ENCODE measurements around the gene CLDN14. TPM values are rescaled to one million over a fixed set of nuclear protein-coding genes. Genes with fewer than 3 reads are reported as not detected.

Gene CLDN14
- 0.58 and 0.64 TPM in 2 replicates for total RNA-seq

DNA sequence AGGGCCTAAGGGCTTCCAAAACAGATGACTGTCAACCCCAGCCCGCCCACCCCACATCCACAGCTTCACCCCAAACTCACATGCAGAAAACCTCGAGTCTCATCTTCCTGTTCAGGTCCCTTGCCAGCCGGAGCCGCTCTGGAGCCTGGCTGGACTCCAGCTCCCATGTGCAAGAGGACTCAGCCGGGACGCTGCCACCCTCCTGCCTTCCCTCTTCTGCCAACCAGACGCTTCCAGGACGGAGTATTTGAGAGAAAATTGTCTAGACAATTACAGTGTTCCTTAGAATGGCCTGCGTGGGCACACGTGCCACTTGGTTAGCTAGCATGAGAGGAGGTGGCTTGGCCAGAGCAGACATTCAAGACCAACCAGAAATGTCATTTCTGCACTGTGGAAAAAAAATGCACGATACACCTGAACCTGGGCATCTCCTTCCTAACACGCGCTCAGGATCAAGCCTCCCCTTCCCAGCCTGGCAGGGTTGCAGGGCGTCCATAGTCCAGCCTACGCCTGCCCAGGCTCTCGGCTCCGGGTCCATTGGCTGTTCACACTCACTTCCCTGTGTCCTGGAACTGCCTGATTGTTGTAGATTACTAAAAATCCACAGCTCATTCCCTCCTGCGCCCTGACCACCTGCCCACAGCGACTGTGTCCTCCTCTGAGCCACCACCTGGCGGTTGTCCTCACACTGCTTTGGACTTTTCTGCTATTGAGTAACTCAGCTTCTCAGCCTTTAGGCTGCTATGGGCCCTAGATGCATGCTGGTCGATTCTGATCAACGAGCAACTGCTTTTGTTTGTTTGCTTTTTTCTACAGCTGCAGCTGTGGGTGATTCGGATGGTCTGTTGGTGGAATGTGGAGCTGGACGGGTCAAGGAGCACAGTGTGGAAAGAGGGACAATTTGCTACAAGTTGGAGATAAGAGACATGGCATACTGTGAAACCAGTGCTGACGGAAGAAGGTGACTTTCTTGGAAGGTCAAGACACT lies at the start of gene CLDN14:
Gene CLDN14 (minus strand): TSS at position 708 of the 988 bp plus-strand sequence. CDS start 18,427 bp downstream, outside the sequence.
- no peak within 1 kb of the TSS for H3K4me3 Mint-ChIP-seq
- intact Hi-C loops (cut with micrococcal nuclease) = no loop called here
- H3K4me1 Mint-ChIP-seq = no peaks in the 10 kb centered on the region
- no peak for DNase-seq
- H3K36me3 Mint-ChIP-seq (ENCODE audit: low read depth) = no peaks in the 10 kb centered on the region
- no peak within 1 kb of the TSS for H3K27ac Mint-ChIP-seq
- ATAC-seq (ENCODE audit: low read depth) = no peak
- no peaks in the 10 kb centered on the region for H3K9me3 Mint-ChIP-seq
- H3K27me3 Mint-ChIP-seq = no peaks in the 10 kb centered on the region
- ChIA-PET CTCF (no interaction called here), POLR2A (no interaction called here)
- no peak for TF ChIP-seq CTCF (IDR thresholded peaks at IDR 0.05)

- Mint-ChIP-seq H3K36me3 (ENCODE audit: low read depth) (no peaks in the 10 kb centered on the region), H3K27me3 (peaks cover 5% of the 10 kb centered on the region), H3K27ac (no peak overlapping the region), H3K4me1 (no peaks in the 10 kb centered on the region), H3K4me3 (no peak overlapping the region), H3K9me3 (no peaks in the 10 kb centered on the region)
- no peak for TF ChIP-seq CTCF (IDR thresholded peaks at IDR 0.05)
- ChIA-PET POLR2A (no interaction called here), CTCF (no interaction called here)
- no peak for ATAC-seq (ENCODE audit: low read depth)
- intact Hi-C loops (cut with micrococcal nuclease) = no loop called here
- no peak for DNase-seq
Observed at GRCh38 chr21:36528716-36529115, 48.8 kb upstream of the CLDN14 start.

GRCh38 chr21:36527317-36527716 lies 47.4 kb upstream of the CLDN14 start:
- intact Hi-C loops (cut with micrococcal nuclease) = no loop called here
- no peak overlapping the region for H3K4me3 Mint-ChIP-seq
- H3K36me3 Mint-ChIP-seq (ENCODE audit: low read depth) = no peaks in the 10 kb centered on the region
- ATAC-seq (ENCODE audit: low read depth) (no peak), DNase-seq (no peak)
- peaks cover 5% of the 10 kb centered on the region for H3K27me3 Mint-ChIP-seq
- no peak overlapping the region for H3K27ac Mint-ChIP-seq
- ChIA-PET POLR2A (no interaction called here), CTCF (no interaction called here)
- H3K4me1 Mint-ChIP-seq = no peaks in the 10 kb centered on the region
- H3K9me3 Mint-ChIP-seq = no peaks in the 10 kb centered on the region
- no peak for TF ChIP-seq CTCF (IDR thresholded peaks at IDR 0.05)

DNA sequence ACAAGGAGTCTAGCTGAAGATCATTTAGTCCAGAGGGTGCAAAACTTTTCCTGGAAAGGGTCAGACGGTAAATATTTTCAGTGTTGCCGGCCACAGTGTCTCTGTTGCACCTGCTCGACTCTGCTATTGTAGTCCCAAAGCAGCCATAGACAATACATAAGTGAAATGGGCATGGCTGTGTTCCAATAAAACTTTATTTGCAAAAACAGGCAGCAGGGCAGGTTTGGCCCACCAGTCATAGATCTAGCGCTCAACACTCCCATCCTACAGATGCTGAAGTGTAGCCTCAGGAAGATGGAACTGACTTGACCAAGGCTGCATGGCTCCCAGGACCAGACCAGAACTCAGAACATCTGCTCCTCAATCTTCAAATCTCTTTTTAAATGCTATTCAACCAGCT lies 46.2 kb upstream of the CLDN14 start:
- POLR2A ChIA-PET = no interaction called here
- intact Hi-C loops (cut with micrococcal nuclease) = no loop called here
- no peak overlapping the region for H3K4me3 Mint-ChIP-seq

More for the DNA sequence above, 46.2 kb upstream of the CLDN14 start:
- no peak for TF ChIP-seq CTCF (IDR thresholded peaks at IDR 0.05)
- no peaks in the 10 kb centered on the region for H3K9me3 Mint-ChIP-seq
- CTCF ChIA-PET = no interaction called here
- H3K4me1 Mint-ChIP-seq = no peaks in the 10 kb centered on the region
- peaks cover 5% of the 10 kb centered on the region for H3K27me3 Mint-ChIP-seq
- DNase-seq (no peak), ATAC-seq (ENCODE audit: low read depth) (no peak)
- H3K27ac Mint-ChIP-seq = no peak overlapping the region
- H3K36me3 Mint-ChIP-seq (ENCODE audit: low read depth) = no peaks in the 10 kb centered on the region

Measured in activated B cell treated with CpG ODN at 0.5 μM for 24 hours (primary cell).